HG03442 (cell line): ENCODE measurements around the gene DYNC1I1.

Experiments
- ATAC-seq: cut with Tn5 transposase; IDR thresholded peaks from one replicate; pipeline ENCODE4 v1.9.1; 2021; ENCODE audit warnings: mild to moderate bottlenecking, moderate library complexity; ENCODE audit not compliant: unreplicated experiment

Gene DYNC1I1

DNA sequence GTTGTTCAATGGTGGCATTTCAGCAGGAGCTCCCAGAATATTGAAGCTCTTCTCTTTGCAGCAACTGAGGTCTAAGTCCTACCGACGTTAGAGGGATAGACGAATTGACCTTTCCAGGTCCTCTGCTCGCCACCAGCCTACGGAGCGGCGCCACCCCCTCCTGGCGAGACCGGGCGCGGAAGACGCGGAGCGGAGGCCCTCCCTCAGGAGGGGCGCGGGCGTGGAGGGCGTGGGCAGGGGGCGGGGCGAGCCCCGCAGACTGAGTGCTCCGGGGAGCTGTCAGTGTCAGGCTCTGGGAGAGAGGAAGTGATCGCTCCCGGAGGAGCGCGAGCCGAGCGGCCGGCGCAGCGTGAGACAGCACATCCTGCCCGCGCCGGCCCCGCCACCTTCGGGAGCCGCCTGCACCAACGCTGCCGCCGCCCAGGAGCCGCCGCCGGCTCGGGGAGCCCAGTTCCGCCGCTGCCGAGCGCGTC is at the start of gene DYNC1I1:
Gene DYNC1I1, plus strand, starts transcription at position 257 of the 473 bp plus-strand sequence. CDS start 32,176 bp downstream, outside the sequence.
- peak; percentile 92 for ATAC-seq

DNA sequence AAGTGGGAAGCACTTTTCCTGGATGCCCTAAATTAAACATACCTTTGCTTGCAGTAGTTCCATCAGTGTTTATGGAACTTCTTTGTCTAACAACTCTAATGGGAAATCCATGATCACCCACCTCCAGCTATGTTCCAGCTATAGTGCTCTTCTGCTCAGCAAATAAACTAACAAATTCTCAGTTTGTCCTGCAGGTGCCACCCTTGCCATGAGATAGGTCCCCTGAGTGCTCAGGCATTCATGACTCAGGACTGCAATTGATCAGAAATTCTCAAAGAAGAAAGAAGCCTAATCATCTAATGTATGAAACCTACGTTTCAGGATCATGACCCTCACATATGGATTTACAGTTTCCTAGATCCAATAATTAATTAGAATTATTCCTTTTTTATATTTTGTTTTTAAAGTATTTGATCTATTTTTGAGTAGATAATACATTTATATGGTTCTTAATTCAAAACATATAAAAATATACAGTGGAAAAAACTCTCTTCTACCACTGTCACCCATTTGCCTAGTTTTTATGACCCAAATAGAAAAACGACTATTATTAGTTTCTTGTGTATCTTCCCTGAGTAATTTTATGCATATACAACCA is 48.7 kb upstream of the DYNC1I1 start:
- peak; percentile 69 for ATAC-seq

DNA sequence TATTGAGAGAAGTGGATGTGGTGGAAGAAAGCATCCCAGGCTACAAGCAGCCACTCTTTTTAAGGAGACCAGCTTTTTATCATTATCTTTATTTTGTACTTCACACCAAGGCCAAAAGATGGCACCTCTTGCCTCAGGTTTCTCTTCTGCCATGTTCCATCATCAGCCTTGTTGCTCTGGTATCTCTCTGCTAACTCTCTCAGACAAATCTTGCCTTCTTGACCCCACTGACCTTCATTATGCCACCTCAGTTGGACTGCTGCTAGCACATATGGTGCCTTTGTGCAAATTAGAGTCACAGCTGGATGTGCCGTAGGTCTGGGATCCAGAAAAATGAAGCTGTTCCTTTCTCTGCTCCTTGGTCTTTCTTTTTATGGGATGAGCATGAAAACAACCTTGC is 47.1 kb upstream of the DYNC1I1 start:
- ATAC-seq = no peak

DNA sequence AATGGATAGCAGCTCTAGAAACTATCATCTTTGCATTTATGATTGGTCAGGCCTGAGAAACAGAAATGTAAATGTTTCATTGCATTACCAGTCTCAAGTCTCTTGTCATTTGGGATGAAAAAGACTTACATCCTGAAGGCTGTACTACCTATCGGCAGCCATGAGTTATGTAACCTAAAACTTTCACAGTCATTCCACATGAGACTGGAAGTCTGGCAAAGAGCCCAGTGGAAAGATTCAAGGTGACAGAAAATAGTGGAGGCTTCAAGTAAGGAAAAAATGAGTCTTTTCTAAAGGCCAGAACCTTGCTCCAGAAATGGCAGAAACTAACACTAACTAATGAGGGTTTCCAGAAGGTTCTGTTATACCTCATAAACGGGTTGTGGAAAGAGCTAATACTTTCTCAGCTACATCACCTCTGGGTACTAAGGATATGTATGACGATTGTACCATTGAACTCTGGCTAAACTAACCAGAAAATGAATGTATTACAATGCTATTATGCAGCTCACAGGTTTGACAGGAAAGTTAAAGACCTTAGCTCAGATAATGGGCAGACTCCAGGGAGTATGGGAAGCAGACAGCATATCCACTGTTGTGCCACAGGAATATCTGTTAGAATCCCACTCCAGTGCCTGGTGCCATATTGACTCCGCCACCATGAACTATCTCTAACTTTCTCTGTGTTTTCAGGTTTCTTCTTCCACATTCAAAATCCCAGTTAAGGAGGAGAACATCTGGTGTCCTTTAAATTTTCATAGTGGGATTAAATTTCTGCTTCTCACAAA is 41.7 kb upstream of the DYNC1I1 start:
- ATAC-seq = no peak

DNA sequence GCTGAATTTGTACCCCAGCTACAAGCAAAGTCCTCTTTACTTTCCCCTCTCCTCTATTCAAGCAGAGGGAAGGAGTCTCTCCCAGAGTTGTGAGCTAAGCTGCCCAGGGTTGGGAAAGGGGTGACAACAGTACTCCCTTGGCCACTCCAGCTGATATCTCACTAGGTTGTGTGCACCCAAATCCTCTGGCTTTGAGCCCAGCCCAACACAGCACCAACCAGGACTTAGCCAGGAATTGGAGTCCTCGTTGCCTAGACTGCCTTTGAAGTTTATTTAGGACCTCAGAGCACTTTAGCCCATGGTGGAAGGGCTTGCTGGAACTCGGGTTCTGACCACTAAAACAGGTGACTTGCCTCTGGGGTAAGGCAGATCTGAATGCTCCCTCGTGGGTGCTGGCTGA is 35.7 kb upstream of the DYNC1I1 start:
- ATAC-seq = no peak

DNA sequence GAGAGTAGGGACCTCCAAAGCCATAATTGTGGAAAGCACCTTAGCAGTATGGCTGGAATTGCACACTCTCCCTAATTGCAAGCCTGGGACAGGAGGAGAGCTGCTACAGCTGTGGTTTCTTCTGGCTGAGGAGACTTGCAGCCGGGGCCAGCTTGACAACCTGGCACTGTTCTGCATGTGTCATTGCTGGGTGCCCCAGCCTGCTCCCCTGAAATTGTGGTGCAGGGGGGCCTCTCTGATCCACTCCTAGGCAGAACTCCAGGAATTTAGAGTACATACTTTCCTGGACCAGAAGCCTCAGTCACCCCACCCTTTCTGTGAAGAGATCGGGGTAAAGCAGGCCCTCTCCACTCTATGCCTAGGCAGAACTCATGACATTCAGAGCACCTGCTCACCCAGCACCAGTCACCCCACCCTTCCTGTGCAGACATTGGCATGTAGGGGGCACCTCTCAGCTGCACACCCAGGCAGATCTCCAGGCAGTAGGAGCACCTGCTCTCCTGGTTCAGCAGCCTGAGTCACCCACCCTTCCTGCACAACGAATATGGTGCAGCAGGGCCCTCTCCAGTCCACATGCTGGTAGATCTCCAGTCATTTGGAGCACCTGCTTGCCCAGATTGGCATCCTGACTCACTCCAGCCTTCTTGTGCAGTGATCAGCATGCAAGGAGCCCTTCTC is 34.4 kb upstream of the DYNC1I1 start:
- no peak for ATAC-seq

DNA sequence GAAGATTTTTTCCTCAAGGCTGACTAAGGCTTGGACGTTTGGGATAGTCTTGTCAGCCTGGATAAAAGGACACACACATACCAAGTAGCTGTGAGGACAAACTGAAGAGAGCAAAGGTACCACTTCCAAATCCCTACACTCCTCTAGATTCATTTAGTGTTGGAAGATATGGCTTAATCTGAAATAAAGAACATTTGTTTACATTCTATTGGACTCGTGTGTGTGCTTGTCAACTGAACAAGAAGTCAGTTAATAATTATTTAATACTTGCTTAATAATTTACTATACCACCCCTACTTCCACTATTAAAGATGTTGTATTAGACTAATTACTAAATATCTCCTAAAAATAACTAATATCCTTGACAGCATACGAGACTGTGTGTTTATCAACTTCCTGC is 23.3 kb upstream of the DYNC1I1 start:
- no peak for ATAC-seq

DNA sequence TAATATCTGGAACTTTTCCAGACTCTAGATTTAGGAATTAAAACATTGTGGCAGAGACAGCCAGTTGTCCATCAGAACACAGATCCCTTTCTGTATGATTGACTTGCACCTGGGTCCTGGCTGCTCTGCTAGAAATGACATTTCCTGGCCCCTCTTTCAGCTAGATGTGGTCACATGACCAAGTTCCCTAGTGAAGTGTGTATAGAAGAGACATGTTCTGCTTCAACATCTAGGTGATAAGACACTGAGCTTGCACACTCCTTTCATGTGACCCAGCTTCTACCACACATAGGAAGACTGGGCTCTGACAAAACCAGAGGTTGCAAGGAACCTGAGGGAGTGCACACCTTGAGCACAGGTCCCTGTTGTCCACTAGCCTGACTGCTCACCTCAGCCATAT is 22.8 kb upstream of the DYNC1I1 start:
- ATAC-seq = no peak

DNA sequence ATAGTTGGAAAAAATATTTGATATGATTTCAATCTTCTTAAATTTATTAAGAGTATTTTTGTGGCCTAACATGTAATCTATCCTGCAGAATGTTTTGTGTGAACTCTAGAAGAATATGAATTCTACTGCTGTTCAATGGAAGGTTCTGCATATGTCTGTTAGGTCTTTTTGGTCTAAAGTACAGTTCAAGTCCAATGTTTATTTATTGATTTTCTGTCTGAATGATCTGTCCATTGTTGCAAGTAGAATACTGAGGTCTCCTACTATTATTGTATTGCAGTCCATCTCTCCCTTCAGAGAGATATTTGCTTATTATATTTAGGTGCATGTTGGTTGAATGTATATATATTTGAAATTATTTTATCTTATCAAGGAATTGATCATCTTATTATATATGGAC is 18.9 kb upstream of the DYNC1I1 start:
- no peak for ATAC-seq

DNA sequence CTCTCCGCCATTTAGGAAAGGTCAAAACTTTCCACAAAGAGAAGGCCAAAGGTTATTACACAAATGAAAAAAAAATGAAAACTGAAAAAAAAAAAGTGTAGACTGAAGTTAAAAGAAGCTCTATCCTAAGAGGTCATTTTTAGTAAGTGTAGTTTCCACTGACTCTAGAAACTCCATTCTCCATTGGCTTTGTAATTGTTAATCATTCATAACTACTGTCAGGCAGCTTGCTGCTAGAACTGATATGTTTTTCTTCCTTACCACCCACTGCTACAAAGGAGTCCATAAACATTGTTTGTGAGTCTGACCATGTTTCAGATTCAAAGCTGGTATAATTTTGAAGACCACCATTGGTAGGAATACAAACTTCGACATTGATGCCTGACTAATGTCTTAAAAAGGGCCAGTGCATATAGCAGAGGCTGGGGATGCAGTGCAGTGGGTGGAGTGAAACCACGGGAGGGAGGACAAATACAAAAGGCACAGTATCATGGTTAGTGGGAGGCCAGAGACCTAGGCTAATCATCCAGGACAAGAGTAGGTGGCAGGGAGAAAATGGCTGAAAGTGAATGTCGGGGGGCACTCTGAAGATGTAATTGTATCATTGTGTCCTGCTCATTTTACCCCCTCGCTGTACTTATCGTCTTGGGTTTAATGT is 16.9 kb upstream of the DYNC1I1 start:
- no peak for ATAC-seq

DNA sequence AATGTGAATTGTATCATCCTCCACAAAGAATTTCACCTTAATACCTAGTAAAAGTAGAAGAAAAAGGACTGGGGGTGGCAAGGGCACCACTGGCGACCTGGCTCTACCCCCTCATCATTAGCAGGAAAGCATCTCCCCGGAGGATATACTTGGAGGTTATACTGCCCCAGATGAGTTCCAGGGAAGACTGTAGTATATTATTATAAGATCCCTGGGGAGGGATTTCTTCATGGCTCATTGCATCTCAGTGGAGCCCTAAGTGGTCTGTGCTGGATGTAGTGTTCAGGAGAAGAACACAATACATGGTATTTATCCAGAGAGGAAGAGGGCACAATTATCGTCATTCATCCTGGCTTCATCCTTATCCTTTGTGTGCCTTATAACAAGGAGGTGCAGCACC is 14.2 kb upstream of the DYNC1I1 start:
- ATAC-seq = no peak

DNA sequence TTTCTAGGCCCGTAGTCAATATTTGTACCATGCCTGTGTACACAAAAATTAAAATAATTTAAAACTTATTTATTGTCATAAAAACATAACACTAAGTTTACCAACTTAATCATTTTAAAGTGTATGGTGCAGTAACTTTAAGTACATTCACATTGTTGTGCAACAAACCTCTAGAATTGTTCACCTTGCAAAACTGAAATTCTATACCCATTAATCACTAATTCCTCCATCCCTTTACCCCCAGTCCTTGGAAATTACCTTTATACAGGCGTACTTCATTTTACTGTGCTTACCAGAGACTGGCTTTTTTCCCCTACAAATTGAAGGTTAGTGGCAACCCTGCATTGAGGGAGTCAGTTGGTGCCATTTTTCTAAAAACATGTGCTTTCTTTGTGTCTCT is 6.3 kb upstream of the DYNC1I1 start:
- ATAC-seq = no peak

DNA sequence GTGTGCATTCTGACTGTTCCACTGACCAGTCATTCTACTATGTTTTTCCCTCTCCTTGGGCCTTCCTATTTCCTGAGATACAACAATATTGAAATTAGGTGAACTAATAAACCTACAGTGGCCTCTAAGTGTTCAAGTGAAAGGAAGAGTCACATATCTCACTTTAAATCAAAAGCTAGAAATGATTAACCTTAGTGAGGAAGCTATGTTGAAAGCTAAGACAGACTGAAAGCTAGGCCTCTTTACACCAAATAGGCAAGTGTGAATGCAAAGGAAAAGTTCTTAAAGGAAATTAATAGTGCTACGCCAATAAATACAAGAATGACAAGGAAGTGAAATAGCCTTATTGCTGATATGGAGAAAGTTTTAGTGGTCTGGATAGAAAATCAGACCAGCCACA is 5.7 kb upstream of the DYNC1I1 start:
- no peak for ATAC-seq

DNA sequence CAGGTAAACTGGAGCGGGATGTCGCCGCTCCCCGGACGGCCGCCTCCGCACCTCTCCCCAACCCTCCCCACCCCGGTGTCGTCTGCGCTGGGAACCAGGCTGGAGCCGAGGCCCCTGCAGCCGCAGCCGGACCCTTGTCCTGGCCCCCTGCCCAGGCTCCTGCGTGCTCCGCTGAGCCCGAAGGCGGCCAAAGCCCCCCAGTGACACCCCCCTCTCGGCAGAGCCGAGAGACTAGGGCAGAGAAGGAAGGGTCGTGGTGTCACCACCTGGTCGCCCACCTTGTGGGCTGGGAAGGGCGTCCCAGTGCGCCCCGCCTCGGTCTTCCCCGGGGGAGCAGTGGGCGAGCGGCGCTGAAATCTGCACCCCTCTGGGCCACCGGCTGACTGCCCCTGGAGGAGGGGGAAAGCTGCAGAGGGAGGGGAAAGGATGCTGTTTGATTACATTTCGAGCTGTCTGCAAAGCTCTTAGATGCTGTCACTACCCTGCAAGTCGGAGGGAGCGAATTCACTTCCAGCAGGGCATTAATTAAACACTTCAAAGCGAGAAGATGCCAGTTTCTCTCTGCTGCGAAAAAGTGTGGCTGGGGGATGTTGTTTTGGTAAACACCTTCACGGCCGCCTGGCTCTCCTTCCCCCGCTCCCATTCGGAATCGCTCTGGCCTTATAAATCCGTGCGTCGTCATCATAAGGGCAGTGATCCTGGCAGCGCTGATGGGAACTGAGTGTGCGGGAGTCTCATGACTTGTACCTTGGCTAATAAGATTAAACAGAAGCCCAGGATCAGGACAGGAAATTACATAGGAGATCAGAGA is 622 bp downstream of the DYNC1I1 start:
- no peak for ATAC-seq

DNA sequence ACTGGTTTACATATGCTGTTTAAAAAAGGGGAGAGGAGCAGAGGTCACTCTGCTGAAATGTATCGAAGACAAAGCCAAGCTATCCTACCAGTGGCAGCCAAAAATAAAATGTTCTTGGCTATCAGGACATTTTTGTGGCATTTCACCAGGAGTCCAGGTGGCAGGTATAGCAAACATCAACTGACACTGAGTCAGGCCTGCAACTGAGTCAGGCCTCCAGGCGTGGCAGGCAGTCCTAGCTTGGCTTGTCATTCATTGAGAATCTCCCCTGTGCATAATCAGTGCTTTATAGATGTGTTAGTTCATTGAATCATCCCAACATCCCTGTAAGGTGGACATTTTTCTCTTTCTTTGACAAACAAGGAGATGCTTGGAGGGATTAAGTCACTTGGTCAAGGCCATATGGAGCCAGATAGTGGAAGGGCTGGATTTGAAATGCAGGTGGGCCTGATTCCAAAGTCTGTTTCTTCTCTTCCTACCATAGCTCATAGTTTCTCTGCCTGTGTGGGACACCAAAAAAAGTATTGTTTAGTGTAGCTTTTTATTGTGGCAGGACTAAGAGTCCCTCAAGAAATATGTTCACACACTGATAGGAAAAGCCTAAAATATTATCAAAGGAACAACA is 4.3 kb downstream of the DYNC1I1 start:
- ATAC-seq = no peak

DNA sequence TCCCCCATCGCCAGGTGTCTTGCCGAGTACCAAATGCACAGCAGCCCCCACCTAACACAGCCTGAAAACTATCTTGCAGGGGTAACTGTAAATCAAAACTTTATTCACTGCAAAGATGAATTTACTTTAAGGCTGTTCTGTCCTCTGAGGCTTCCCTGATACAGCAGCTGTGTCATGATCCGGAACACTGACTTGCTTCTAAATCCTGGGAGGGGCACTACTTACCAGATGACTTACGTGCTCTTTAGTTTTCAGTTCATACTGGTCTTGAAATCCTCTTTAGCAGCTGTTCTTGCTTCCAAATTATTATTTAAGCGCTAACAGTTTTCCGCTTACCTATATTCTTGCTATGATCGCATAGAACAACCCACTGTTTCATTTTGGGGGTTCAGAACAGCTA is 4.9 kb downstream of the DYNC1I1 start:
- ATAC-seq = no peak

DNA sequence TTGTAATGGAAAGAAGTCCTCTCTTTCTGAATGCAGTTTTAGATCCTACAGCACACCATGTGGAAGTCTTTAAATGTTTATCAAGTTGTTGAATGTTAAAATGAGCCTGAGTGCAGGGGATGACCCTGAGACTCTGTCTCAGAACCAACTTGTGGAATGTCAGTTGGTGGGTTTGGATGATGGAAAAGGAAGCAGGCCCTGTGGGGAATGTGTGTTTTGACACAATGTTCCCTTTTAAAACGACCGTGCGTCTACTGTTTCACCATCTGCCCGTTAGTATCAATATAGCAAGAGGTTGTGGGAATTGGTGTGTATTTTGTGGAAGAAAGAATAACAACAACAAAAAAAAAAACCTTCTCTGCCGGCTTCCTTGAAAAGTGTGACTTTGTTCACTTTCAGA is 8.3 kb downstream of the DYNC1I1 start:
- no peak for ATAC-seq

DNA sequence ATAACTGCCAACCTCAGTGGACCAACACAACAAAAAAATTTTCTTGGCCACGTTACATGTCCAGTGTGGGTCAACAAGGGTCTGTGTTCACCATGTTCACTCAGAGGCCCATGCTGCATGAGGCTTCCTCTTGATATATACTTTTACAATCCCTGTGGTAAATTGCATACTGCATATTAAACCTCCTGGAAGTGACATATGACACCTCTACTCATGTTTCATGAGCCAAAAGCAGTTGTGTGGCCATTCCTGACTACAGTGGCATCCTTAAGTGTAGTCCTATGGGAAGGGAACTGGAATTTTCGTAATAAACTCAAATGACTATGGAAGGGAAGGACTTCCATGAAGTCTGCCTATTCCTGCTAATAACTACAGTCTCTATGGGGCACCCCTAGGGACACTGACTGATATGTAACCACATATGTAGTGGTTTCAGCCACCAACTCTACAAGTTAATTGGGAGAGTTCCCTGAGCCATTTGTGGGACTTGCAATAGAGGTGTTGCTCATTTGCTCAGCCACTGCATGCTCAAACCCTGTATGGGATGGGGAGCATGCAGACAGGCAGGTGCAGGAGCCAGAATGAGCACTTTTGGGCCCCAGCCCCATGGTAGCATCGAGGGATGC is 9.7 kb downstream of the DYNC1I1 start:
- no peak for ATAC-seq

DNA sequence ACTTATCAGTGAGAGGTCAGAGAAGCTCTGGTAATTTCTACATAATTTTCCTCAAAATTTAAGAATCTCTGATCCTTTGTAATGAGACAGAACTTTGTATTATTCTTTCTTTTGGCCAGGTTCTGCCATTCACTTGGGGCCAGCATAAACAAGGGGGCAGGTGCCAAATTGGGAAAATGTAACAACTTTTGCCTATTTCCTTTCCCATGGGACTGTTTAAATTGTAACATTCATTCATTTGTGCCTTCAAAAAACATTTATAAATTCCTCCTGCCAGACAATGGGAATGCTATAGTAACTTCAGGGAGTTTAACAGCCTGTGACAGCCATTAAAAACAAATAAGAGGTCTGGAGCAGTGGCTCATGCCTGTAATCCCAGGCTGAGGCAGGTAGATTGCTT is 12.4 kb downstream of the DYNC1I1 start:
- ATAC-seq = no peak

DNA sequence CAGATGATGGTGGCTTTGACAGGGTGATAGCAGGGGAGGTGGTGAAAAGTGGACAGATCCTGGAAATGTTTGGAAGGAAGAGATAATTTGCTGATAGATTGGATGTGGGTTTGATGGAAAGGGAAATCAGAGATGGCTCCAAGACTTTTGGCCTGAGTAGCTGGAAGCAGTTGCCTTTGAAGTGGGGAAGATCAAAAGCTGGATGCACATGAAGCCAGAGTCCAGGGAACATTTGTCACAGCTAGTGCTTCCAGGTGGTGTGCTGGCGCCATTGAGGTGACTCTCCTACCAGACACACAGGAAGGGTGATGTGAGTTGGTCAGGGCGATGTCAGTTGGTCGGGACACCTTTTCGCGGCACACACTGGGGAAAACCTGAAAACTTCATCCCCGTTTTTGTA is 15.9 kb downstream of the DYNC1I1 start:
- no peak for ATAC-seq
